Mammary epithelial cell (primary cell): Measurements from ENCODE around the gene WDR27.

ENCODE experiments used
- CTCF ChIP-seq, 2 donors: IDR thresholded peaks in 1 of 2; conservative IDR thresholded peaks in 1 of 2; 2 replicates each; pipeline ENCODE4 v1.5.1; 2011 to 2012; ENCODE audit warnings: inconsistent platforms in 2 of 2, low read length in 2 of 2, mild to moderate bottlenecking in 2 of 2, control low read depth in 1 of 2, low read depth in 1 of 2; ENCODE audit not compliant: insufficient read depth in 1 of 2; ENCODE audit errors: extremely low read depth in 1 of 2
- EZH2 ChIP-seq: IDR thresholded peaks from 2 replicates; pipeline ENCODE4 v1.6.1; 2012; ENCODE audit warnings: low read length, inconsistent platforms, borderline replicate concordance

- TF ChIP-seq CTCF (conservative IDR thresholded peaks at IDR 0.05 in 1 of 2, IDR thresholded peaks at IDR 0.05 in 1 of 2; ENCODE audit: extremely low read depth in 1 of 2, insufficient read depth in 1 of 2, low read depth in 1 of 2, low read length in 2 of 2) (no peak), EZH2 (no peak)
These were observed 142.9 kb downstream of the WDR27 start for GRCh38 chr6:169558774-169559441.
